HG03565 (cell line): ENCODE measurements around the gene BRD8.

Experiments used
- ATAC-seq: cut with Tn5 transposase; IDR thresholded peaks from one replicate; pipeline ENCODE4 v1.9.1; 2021; ENCODE audit warnings: mild to moderate bottlenecking, moderate library complexity; ENCODE audit not compliant: unreplicated experiment

Gene BRD8

GRCh38 chr5:138102454-138103318, 75.7 kb downstream of the BRD8 start:
- no peak for ATAC-seq

- ATAC-seq, result no peak
Measured at GRCh38 chr5:138096997-138097828, 81.2 kb downstream of the BRD8 start.

- ATAC-seq, result no peak
Measured at GRCh38 chr5:138096363-138096762, 82.1 kb downstream of the BRD8 start.

GRCh38 chr5:138095100-138095907, 83.1 kb downstream of the BRD8 start:
- ATAC-seq, result no peak

GRCh38 chr5:138093036-138093435, 85.4 kb downstream of the BRD8 start:
- no peak for ATAC-seq

- no peak for ATAC-seq
Measured at GRCh38 chr5:138092301-138092700, 86.1 kb downstream of the BRD8 start.

GRCh38 chr5:138091685-138092084, 86.7 kb downstream of the BRD8 start:
- ATAC-seq, result no peak
